Measurements from ENCODE around the gene GTF2H3.

Gene GTF2H3

GRCh38 chr12:123643911-123644310 lies 10.3 kb downstream of the GTF2H3 start:
- Histone ChIP-seq H3K27me3 (replicated peaks in 2 of 5; ENCODE audit: control insufficient read depth in 4 of 5, insufficient read depth in 5 of 5, low read length in 4 of 5) (no peaks in the 10 kb centered on the region), H3K4me3 (ENCODE audit: control insufficient read depth in 1 of 7, extremely low read depth in 1 of 7, insufficient read depth in 4 of 7, low read depth in 2 of 7, low read length in 6 of 7) (no peak overlapping the region), H3K9me3 (ENCODE audit: control extremely low read depth in 1 of 5, control insufficient read depth in 4 of 5, insufficient read depth in 2 of 5, low read depth in 1 of 5, low read length in 4 of 5) (no peaks in the 10 kb centered on the region), H3K4me1 (ENCODE audit: control extremely low read depth in 1 of 4, control insufficient read depth in 4 of 4, insufficient read depth in 4 of 4, low read length in 3 of 4) (no peaks in the 10 kb centered on the region), H3K27ac (ENCODE audit: insufficient read depth in 1 of 2, low read depth in 1 of 2, low read length in 2 of 2, poor library complexity in 1 of 2, severe bottlenecking in 2 of 2) (no peak overlapping the region), H3K36me3 (ENCODE audit: control insufficient read depth in 4 of 4, insufficient read depth in 4 of 4, low read length in 3 of 4) (peaks cover 13 to 51% (median 28%) of the 10 kb centered on the region in 4 experiments)
- 100% methylated on average over 5 of the region's 7 CpGs for whole genome bisulfite sequencing (ENCODE audit: insufficient coverage)
- no peak for DNase-seq
- POLR2A ChIA-PET, result no interaction called here
- CTCF ChIA-PET, result interaction anchor here (1.5 kb wide), 1 partner anchor 12 kb away, joined by 3 read pairs; no protein-coding TSS in a partner anchor

- no peaks in the 10 kb centered on the region for H3K27me3 ChIP-seq (replicated peaks in 2 of 5; ENCODE audit: control insufficient read depth in 4 of 5, insufficient read depth in 5 of 5, low read length in 4 of 5)
- H3K4me3 ChIP-seq (ENCODE audit: control insufficient read depth in 1 of 7, extremely low read depth in 1 of 7, insufficient read depth in 4 of 7, low read depth in 2 of 7, low read length in 6 of 7), result no peak overlapping the region
- no peaks in the 10 kb centered on the region for H3K4me1 ChIP-seq (ENCODE audit: control extremely low read depth in 1 of 4, control insufficient read depth in 4 of 4, insufficient read depth in 4 of 4, low read length in 3 of 4)
- ChIA-PET CTCF (interaction anchor here (0.9 kb wide), 1 partner anchor 25 kb away, joined by 3 read pairs; no protein-coding TSS in a partner anchor), POLR2A (no interaction called here)
- DNase-seq, result no peak
- H3K27ac ChIP-seq (ENCODE audit: insufficient read depth in 1 of 2, low read depth in 1 of 2, low read length in 2 of 2, poor library complexity in 1 of 2, severe bottlenecking in 2 of 2), result no peak overlapping the region
- WGBS (ENCODE audit: insufficient coverage), result 100% methylated on average over 3 of the region's 3 CpGs
- H3K9me3 ChIP-seq (ENCODE audit: control extremely low read depth in 1 of 5, control insufficient read depth in 4 of 5, insufficient read depth in 2 of 5, low read depth in 1 of 5, low read length in 4 of 5), result no peaks in the 10 kb centered on the region
- H3K36me3 ChIP-seq (ENCODE audit: control insufficient read depth in 4 of 4, insufficient read depth in 4 of 4, low read length in 3 of 4), result peaks cover 17 to 51% (median 33%) of the 10 kb centered on the region in 4 experiments
Observed at GRCh38 chr12:123645380-123645779, 11.8 kb downstream of the GTF2H3 start.

GRCh38 chr12:123645878-123646277 lies 12.2 kb downstream of the GTF2H3 start:
- Histone ChIP-seq H3K9me3 (ENCODE audit: control extremely low read depth in 1 of 5, control insufficient read depth in 4 of 5, insufficient read depth in 2 of 5, low read depth in 1 of 5, low read length in 4 of 5) (no peaks in the 10 kb centered on the region), H3K36me3 (ENCODE audit: control insufficient read depth in 4 of 4, insufficient read depth in 4 of 4, low read length in 3 of 4) (peaks cover 14 to 56% (median 35%) of the 10 kb centered on the region in 4 experiments), H3K4me3 (ENCODE audit: control insufficient read depth in 1 of 7, extremely low read depth in 1 of 7, insufficient read depth in 4 of 7, low read depth in 2 of 7, low read length in 6 of 7) (no peak overlapping the region), H3K27ac (ENCODE audit: insufficient read depth in 1 of 2, low read depth in 1 of 2, low read length in 2 of 2, poor library complexity in 1 of 2, severe bottlenecking in 2 of 2) (no peak overlapping the region), H3K27me3 (replicated peaks in 2 of 5; ENCODE audit: control insufficient read depth in 4 of 5, insufficient read depth in 5 of 5, low read length in 4 of 5) (no peaks in the 10 kb centered on the region), H3K4me1 (ENCODE audit: control extremely low read depth in 1 of 4, control insufficient read depth in 4 of 4, insufficient read depth in 4 of 4, low read length in 3 of 4) (no peaks in the 10 kb centered on the region)
- ChIA-PET CTCF (no interaction called here), POLR2A (interaction anchor here (0.6 kb wide), 1 partner anchor 385 kb away, joined by 5 read pairs; no protein-coding TSS in a partner anchor)
- no peak for DNase-seq
- WGBS (ENCODE audit: insufficient coverage), result 100% methylated on average over 3 of the region's 5 CpGs

- H3K27me3 ChIP-seq (replicated peaks in 2 of 5; ENCODE audit: control insufficient read depth in 4 of 5, insufficient read depth in 5 of 5, low read length in 4 of 5), result no peaks in the 10 kb centered on the region
- POLR2A ChIA-PET, result no interaction called here
- H3K9me3 ChIP-seq (ENCODE audit: control extremely low read depth in 1 of 5, control insufficient read depth in 4 of 5, insufficient read depth in 2 of 5, low read depth in 1 of 5, low read length in 4 of 5), result no peaks in the 10 kb centered on the region
- no peak for DNase-seq
- CTCF ChIA-PET, result no interaction called here
- peaks cover 19 to 59% (median 39%) of the 10 kb centered on the region in 4 experiments for H3K36me3 ChIP-seq (ENCODE audit: control insufficient read depth in 4 of 4, insufficient read depth in 4 of 4, low read length in 3 of 4)
- 100% methylated on average over 3 of the region's 5 CpGs for WGBS (ENCODE audit: insufficient coverage)
- H3K4me1 ChIP-seq (ENCODE audit: control extremely low read depth in 1 of 4, control insufficient read depth in 4 of 4, insufficient read depth in 4 of 4, low read length in 3 of 4), result no peaks in the 10 kb centered on the region
- no peak overlapping the region for H3K4me3 ChIP-seq (ENCODE audit: control insufficient read depth in 1 of 7, extremely low read depth in 1 of 7, insufficient read depth in 4 of 7, low read depth in 2 of 7, low read length in 6 of 7)
- H3K27ac ChIP-seq (ENCODE audit: insufficient read depth in 1 of 2, low read depth in 1 of 2, low read length in 2 of 2, poor library complexity in 1 of 2, severe bottlenecking in 2 of 2), result no peak overlapping the region
Observed at GRCh38 chr12:123648401-123648800, 14.8 kb downstream of the GTF2H3 start.

GRCh38 chr12:123654129-123654701 lies 20.6 kb downstream of the GTF2H3 start:
- Histone ChIP-seq H3K9me3 (ENCODE audit: control extremely low read depth in 1 of 5, control insufficient read depth in 4 of 5, insufficient read depth in 2 of 5, low read depth in 1 of 5, low read length in 4 of 5) (no peaks in the 10 kb centered on the region), H3K27ac (ENCODE audit: insufficient read depth in 1 of 2, low read depth in 1 of 2, low read length in 2 of 2, poor library complexity in 1 of 2, severe bottlenecking in 2 of 2) (no peak overlapping the region), H3K4me3 (ENCODE audit: control insufficient read depth in 1 of 7, extremely low read depth in 1 of 7, insufficient read depth in 4 of 7, low read depth in 2 of 7, low read length in 6 of 7) (no peak overlapping the region), H3K27me3 (replicated peaks in 2 of 5; ENCODE audit: control insufficient read depth in 4 of 5, insufficient read depth in 5 of 5, low read length in 4 of 5) (no peaks in the 10 kb centered on the region), H3K4me1 (ENCODE audit: control extremely low read depth in 1 of 4, control insufficient read depth in 4 of 4, insufficient read depth in 4 of 4, low read length in 3 of 4) (no peaks in the 10 kb centered on the region), H3K36me3 (ENCODE audit: control insufficient read depth in 4 of 4, insufficient read depth in 4 of 4, low read length in 3 of 4) (peaks cover 20 to 61% (median 38%) of the 10 kb centered on the region in 4 experiments)
- WGBS (ENCODE audit: insufficient coverage), result 100% methylated on average over 3 of the region's 4 CpGs
- ChIA-PET POLR2A (no interaction called here), CTCF (no interaction called here)
- no peak for DNase-seq

- H3K27ac ChIP-seq (ENCODE audit: insufficient read depth in 1 of 2, low read depth in 1 of 2, low read length in 2 of 2, poor library complexity in 1 of 2, severe bottlenecking in 2 of 2), result no peak overlapping the region
- no peak for DNase-seq
Observed at GRCh38 chr12:123655420-123655819, 21.8 kb downstream of the GTF2H3 start.

GRCh38 chr12:123656392-123656791 lies 22.8 kb downstream of the GTF2H3 start:
- CTCF ChIA-PET, result interaction anchor here (1.0 to 1.4 kb wide), 5 partner anchors 12 to 330 kb away, joined by 3 to 5 read pairs (median 3); no protein-coding TSS in a partner anchor

More at GRCh38 chr12:123655420-123655819, 21.8 kb downstream of the GTF2H3 start:
- POLR2A ChIA-PET, result interaction anchor here (0.6 kb wide), 1 partner anchor 199 kb away, joined by 3 read pairs; no protein-coding TSS in a partner anchor
- CTCF ChIA-PET, result interaction anchor here (1.0 to 1.4 kb wide), 4 partner anchors 11 to 331 kb away, joined by 3 to 5 read pairs (median 3); no protein-coding TSS in a partner anchor
- WGBS (ENCODE audit: insufficient coverage), result 90% methylated on average over 2 of the region's 5 CpGs
- no peaks in the 10 kb centered on the region for H3K27me3 ChIP-seq (replicated peaks in 2 of 5; ENCODE audit: control insufficient read depth in 4 of 5, insufficient read depth in 5 of 5, low read length in 4 of 5)
- H3K36me3 ChIP-seq (ENCODE audit: control insufficient read depth in 4 of 4, insufficient read depth in 4 of 4, low read length in 3 of 4), result peaks cover 19 to 60% (median 36%) of the 10 kb centered on the region in 4 experiments
- no peaks in the 10 kb centered on the region for H3K9me3 ChIP-seq (ENCODE audit: control extremely low read depth in 1 of 5, control insufficient read depth in 4 of 5, insufficient read depth in 2 of 5, low read depth in 1 of 5, low read length in 4 of 5)
- no peak overlapping the region for H3K4me3 ChIP-seq (ENCODE audit: control insufficient read depth in 1 of 7, extremely low read depth in 1 of 7, insufficient read depth in 4 of 7, low read depth in 2 of 7, low read length in 6 of 7)
- no peaks in the 10 kb centered on the region for H3K4me1 ChIP-seq (ENCODE audit: control extremely low read depth in 1 of 4, control insufficient read depth in 4 of 4, insufficient read depth in 4 of 4, low read length in 3 of 4)

More at GRCh38 chr12:123656392-123656791, 22.8 kb downstream of the GTF2H3 start:
- no peak overlapping the region for H3K4me3 ChIP-seq (ENCODE audit: control insufficient read depth in 1 of 7, extremely low read depth in 1 of 7, insufficient read depth in 4 of 7, low read depth in 2 of 7, low read length in 6 of 7)
- no peak overlapping the region for H3K27ac ChIP-seq (ENCODE audit: insufficient read depth in 1 of 2, low read depth in 1 of 2, low read length in 2 of 2, poor library complexity in 1 of 2, severe bottlenecking in 2 of 2)
- no peaks in the 10 kb centered on the region for H3K4me1 ChIP-seq (ENCODE audit: control extremely low read depth in 1 of 4, control insufficient read depth in 4 of 4, insufficient read depth in 4 of 4, low read length in 3 of 4)
- H3K36me3 ChIP-seq (ENCODE audit: control insufficient read depth in 4 of 4, insufficient read depth in 4 of 4, low read length in 3 of 4), result peaks cover 14 to 56% (median 34%) of the 10 kb centered on the region in 4 experiments
- H3K27me3 ChIP-seq (replicated peaks in 2 of 5; ENCODE audit: control insufficient read depth in 4 of 5, insufficient read depth in 5 of 5, low read length in 4 of 5), result no peaks in the 10 kb centered on the region
- H3K9me3 ChIP-seq (ENCODE audit: control extremely low read depth in 1 of 5, control insufficient read depth in 4 of 5, insufficient read depth in 2 of 5, low read depth in 1 of 5, low read length in 4 of 5), result no peaks in the 10 kb centered on the region
- WGBS (ENCODE audit: insufficient coverage), result 89% methylated on average over 4 of the region's 4 CpGs
- POLR2A ChIA-PET, result no interaction called here
- no peak for DNase-seq
